GM13976 (cell line): ENCODE data around the gene PTTG1IP.
A peak's percentile ranks its signal among the peaks of the same experiment; 100 is the strongest.

Source experiments
- DNase-seq: peaks from one replicate; pipeline ENCODE4 v3.0.0; 2012; ENCODE audit warnings: low spot score
- in situ Hi-C: fragments of 300-500 bp; cut with MboI; formaldehyde crosslinking; loops from one replicate; pipeline ENCODE4 v1.12.0; 2022; ENCODE audit warnings: low sequenced_read_pairs, mixed read lengths, inconsistent platforms; ENCODE audit not compliant: unreplicated experiment
- TF ChIP-seq, protein P1 (sequence below): IDR thresholded peaks from 2 replicates; pipeline ENCODE4 v1.5.1; 2012; ENCODE audit warnings: borderline replicate concordance, mild to moderate bottlenecking; ENCODE audit not compliant: insufficient read depth; ENCODE audit errors: extremely low read depth, missing control alignments, control extremely low read depth

Gene PTTG1IP

DNA sequence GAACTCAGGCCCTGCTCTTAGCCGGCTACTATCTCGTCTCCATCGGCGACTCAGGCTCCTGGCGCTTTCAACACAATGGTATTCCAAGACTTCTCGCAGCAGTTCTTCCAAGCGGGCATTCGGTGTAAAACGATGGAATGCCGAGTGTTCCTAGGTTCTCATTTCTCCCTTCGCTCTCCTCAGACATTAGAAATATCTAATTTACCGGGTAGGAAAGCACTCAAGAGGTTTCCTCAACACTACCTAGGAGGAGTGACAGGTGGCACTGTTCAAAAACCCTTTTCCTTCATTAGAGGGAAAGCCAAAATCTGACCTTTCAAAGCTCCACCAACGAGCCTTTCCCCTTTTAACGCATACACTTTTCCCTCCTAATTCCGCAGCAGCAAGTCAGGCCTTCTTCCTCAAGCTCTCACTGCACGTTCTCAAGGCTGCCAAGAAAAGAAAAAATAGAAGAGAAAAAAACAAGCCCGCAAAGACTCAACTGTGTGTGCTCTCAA lies 72.5 kb downstream of the PTTG1IP start:
- in situ Hi-C loops = no loop called here
- DNase-seq = peak; percentile 77
- TF ChIP-seq, protein P1, sequence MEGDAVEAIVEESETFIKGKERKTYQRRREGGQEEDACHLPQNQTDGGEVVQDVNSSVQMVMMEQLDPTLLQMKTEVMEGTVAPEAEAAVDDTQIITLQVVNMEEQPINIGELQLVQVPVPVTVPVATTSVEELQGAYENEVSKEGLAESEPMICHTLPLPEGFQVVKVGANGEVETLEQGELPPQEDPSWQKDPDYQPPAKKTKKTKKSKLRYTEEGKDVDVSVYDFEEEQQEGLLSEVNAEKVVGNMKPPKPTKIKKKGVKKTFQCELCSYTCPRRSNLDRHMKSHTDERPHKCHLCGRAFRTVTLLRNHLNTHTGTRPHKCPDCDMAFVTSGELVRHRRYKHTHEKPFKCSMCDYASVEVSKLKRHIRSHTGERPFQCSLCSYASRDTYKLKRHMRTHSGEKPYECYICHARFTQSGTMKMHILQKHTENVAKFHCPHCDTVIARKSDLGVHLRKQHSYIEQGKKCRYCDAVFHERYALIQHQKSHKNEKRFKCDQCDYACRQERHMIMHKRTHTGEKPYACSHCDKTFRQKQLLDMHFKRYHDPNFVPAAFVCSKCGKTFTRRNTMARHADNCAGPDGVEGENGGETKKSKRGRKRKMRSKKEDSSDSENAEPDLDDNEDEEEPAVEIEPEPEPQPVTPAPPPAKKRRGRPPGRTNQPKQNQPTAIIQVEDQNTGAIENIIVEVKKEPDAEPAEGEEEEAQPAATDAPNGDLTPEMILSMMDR = peak; percentile 47

DNA sequence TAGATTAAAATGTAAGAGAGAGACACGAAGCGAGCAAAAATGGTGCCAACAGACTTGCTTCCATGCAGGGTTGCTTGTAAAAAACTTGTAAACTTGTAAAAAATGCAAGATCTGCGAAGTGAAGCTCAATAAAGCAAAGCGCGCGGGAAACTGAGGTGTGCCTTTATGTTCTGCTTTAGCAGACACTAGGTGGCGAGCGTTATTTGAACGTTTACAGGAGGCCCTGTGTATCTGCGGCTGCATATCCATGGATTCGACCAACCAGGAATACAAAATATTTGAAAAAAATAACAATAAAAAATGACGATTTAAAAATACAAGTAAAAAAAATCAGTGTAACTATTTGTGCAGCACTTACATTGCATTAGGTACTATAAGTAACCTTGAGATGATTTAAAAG lies 73.4 kb downstream of the PTTG1IP start:
- TF ChIP-seq, protein P1 = no peak
- DNase-seq = no peak
- in situ Hi-C loops = no loop called here

DNA sequence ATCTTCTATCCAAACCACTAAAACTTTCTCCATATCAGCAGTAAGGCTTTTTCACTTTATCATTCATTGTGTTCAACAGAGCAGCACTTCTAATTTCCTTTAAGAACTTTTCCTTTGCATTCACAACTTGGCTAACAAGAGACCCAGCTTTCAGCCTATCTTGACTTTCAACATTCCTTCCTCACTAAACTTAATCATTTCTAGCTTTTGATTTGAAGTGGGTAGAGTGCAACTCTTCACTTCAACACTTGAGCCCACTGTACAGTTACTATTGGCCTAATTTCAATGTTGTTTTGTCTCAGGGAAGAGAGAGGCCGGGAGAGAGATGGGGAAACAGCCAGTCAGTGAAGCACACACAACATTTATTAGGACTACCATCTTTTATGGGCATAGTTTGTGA lies 73.8 kb downstream of the PTTG1IP start:
- in situ Hi-C loops = loop anchor here (10.0 kb wide), 3 partner anchors 135 to 455 kb away; no protein-coding TSS in a partner anchor
- no peak for DNase-seq
- TF ChIP-seq, protein P1 = no peak
